NOMO-1 treated with dmso at 0.1 percent for 144 hours (cell line): ENCODE data around the gene HDAC7.

Experiments used
- DNase-seq: peaks from one replicate; lab custom pipeline; 2025; ENCODE audit not compliant: unreplicated experiment; lab: John Stamatoyannopoulos, UW

HDAC7 gene

GRCh38 chr12:47779943-47780504 is 39.7 kb downstream of the HDAC7 start:
- DNase-seq: no peak

DNA sequence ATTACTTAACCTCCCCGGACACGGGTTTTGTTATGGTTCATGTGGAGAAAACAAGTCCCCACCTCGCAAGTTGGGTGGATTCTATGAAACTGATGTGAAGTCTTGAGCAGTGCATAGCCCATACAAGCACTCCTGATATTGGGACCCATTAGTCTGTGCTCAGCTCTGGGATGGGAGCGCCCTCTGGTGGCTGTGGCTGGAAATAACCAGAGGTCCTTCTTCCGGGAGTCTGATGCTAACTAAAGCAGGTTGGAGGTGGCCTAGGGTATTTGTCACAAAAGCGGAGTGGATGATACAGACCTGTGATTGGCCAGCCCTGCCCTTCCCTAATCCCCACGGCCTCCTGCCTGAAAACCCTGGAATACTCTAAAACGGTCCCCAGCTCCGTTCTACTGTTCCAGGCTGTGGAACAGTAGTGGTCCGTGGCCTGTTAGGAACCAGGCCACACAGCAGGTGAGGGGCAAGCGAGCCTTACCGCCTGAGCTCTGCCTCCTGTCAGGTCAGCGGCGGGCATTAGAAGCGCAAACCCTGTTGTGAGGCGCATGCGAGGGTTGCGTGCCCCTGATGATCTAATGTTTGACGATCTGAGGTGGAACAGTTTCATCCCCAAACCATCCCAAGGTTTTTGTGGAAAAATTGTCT is 40.3 kb downstream of the HDAC7 start:
- peak; percentile 69 for DNase-seq

GRCh38 chr12:47778881-47779280 is 40.8 kb downstream of the HDAC7 start:
- no peak for DNase-seq

- no peak for DNase-seq
Measured at GRCh38 chr12:47777741-47778558, 41.8 kb downstream of the HDAC7 start.

DNA sequence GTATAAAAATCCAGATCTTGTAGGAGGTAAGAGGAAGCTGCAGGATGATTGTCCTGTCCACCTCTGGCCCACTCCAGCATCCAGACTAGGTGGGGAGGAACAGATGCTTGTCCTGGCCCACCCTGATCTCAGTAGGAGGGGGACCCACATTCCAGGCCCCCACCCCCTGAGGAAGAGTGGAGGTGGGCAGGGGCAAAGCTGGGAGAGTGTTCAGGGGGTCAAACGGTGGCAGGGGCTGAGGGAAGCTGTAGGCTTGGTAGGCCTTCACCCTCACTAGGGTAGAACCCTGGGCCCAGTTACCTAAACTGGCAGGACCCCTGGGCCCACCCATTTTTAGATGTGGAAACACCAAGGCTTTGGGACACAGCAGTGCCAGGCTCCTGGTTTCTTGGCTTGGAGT is 42.6 kb downstream of the HDAC7 start:
- DNase-seq: no peak

- DNase-seq: no peak
Measured at GRCh38 chr12:47776471-47777143, 43.1 kb downstream of the HDAC7 start.

DNA sequence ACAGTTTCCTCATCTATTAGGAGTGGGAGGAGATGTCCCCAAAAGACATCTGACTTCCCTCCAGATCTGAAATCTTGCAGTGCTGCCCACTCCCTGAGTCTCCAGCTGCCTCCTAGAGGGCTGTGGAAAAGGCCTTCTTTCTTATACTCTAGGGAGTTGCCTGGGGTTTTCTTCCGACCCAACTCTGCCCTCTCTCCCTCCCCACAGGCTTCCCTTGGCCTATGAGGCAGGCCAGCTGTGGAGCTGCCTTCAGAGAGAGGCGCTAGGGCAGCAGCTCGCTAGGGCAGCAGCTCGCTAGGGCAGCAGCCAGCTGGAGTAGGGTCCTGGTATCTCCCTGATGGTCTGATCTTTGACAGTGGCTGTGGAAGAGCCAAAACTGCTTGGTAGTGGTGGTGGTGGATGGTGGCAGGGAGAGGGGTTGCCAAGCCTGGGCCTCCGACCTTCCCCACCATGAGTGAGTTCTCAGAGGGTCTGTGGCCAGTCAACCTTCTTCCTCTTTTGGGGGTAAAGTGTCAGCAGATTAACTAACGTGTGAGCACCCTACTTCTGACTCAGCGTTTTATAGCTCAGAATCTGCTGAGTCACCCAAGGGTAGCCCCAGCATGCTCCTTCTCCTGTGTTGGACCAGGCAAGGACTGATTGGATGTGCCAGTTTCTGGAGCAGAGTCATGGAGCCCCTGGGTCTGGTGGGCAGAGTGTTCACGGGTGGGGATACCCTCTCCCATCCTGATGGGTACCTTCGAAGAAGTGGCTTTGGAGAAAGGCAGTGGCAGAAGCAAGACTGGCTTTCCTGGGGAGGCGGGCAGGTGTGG is 44.4 kb downstream of the HDAC7 start:
- DNase-seq: peak; percentile 68

GRCh38 chr12:47774663-47775062 is 45.0 kb downstream of the HDAC7 start:
- DNase-seq: no peak

- no peak for DNase-seq
Measured at GRCh38 chr12:47773858-47774580, 45.7 kb downstream of the HDAC7 start.

DNA sequence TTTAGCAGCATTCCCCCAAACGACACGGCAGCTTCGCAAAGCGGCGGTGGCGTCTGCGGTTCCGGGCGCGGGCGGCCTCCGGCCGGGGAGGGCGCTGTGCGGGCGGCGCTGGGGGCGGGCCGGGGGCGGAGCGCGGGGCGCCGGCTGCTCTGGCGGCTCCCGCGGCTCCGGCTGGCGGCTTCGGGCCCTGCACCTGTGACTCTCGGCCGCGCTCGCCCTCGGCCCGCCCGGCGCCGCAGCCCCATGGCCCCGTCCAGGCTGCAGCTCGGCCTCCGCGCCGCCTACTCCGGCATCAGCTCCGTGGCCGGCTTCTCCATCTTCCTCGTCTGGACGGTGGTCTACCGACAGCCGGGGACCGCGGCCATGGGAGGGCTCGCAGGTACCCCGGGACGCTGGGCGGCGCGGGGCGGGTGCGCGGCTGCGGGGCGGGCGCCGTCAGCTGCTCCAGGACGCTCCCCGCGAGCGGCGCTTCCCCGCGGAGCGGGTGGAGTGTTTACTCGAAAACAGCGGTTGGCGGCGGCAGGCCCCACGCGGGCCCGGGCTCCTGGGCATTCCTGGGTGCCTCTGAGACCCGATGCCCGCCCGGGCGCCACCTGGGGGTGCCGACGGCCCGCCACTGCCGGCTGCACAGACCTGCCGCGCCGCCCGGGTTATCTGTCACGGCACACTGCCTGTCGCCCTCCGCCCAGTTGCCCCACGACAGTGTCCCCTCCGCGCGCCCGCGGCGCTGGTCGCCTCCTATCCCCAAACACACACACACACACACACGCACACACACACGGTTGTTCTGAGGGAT is 46.4 kb downstream of the HDAC7 start, which contains the start of gene SLC48A1:
TSS of gene SLC48A1 (plus strand) at position 177 of the 796 bp plus-strand sequence. CDS start at position 244, 67 bp downstream.
- peak; percentile 33 for DNase-seq

DNA sequence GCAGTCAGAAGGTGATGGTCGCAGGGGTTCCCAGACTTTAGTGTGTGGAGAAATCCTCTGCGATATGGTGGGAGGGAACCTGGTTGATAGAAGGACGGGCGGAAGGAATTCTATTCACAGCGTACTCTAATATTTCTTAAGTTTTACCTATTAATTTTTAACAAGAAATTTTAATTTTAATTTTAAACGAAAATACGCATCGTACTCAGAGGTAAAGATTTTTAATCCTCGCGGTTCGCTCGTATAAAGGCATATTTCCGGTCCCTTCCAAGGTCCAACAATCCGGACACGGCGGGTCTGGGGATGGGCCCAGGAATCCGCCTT is 47.0 kb downstream of the HDAC7 start:
- DNase-seq: no peak

DNA sequence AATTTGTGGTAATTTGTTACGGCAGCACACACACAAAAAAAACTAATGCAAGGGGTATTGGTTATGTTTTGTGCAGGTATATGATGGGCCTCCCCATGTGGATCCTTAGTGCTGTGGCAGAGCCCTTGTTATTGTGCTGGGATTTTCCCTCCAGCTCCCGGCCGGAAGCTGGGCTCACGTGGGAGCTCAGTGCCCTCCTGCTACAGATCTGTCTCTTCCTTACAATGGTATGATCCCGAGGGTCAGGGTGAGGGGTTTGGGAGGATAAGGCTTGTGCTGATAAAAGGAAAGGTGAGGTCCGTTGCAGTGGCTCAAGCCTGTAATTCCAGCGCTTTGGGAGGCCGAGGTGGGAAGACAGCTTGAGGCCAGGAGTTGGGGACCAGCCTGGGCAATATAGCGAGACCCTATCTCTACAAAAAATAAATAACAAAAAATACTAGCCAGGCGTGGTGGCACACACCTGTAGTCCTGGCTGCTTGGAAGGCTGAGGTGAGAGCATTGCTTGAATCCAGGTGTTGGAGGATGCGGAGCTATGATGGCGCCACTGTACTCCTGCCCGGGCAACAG is 47.5 kb downstream of the HDAC7 start:
- no peak for DNase-seq

GRCh38 chr12:47771304-47771703 is 48.4 kb downstream of the HDAC7 start:
- no peak for DNase-seq

DNA sequence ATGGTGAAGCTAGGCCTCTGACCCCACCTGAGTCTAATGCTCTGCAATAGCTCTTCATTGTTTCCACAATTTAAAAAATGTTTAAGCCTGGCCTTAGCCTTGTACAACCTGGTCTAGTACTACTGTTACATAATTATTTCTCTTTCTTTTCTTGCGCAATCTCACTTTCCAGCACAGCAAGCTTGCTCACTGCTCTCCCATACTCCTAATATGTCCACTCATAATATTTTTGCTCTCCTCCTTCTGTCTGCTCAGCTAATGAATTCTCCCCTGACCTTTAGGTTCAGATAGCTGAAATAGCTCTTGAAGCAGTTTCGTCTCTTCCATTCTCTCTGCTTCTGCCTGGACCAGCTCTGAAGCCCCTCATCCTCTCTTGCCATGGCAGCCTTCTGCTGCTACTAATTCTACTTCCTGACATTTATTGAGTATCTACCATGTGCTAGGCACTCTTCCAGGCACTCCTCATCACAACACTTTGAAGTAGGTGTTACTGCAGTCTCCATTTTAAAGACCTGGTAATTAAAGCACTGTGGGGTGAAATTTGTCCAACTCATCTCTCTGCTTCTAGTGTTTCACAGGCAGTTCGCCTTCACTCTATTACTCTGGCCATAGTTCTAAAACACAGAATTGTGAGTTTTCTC is 49.5 kb downstream of the HDAC7 start:
- peak; percentile 60 for DNase-seq

DNA sequence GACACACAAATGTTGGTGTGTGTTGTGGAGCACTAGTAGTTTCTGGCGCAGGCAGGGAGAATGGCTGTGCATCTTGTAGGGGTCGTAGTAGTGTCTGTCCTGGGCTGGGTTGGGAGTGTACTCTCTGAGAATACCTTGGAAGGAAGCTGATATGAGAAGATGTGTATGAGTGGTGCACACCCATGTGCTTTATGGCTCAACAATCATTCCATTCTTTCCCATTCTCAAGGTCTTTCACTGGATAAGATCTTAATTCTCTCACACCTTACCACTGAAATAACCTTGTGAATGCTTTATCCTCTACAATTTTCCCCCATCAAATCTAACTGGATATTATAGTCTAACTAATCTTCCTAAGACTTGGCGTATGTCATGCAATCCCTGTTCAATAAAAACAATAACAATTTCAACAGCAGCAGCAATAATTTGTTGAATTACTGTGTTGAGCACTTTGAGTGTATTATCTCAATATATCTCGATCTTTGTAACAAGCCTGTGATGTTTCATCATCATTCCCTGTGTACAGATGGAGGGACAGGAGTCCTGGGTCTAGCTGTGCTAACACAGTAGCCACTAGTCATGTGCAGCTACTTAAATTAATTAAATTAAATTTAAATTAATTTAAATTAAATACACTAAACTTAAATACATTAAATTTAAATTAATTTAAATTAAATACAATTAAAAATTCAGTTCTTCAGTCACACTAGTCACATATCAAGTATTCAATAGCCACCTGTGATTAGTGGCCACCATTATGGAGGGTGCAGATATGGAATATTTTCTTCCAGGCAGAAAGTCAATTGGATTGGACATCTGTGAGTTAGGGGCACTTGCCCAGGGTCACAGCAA is 50.2 kb downstream of the HDAC7 start:
- no peak for DNase-seq

DNA sequence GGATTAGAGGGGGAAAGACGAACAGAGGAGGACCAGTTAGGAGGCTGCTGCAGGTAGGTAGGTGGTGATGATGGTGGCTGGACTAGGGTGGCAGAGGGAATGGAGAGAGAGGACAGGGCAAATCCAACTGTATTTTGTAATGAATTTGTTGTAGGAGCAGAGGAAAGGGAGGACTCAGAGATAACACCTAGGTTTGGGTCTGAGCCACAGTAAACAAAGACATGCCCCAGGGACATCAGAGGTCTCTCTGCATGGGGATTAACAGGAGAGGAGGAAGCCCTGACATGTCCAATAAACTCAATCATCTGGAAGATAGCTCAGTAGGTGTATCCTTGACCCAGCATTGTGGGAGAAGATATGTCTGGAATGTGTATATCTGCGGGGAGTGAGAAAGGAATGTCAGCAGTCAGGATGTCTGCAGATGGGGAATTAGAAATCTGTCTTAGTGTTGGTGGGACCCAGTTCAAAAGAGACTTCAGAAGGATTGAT is 51.3 kb downstream of the HDAC7 start:
- no peak for DNase-seq

DNA sequence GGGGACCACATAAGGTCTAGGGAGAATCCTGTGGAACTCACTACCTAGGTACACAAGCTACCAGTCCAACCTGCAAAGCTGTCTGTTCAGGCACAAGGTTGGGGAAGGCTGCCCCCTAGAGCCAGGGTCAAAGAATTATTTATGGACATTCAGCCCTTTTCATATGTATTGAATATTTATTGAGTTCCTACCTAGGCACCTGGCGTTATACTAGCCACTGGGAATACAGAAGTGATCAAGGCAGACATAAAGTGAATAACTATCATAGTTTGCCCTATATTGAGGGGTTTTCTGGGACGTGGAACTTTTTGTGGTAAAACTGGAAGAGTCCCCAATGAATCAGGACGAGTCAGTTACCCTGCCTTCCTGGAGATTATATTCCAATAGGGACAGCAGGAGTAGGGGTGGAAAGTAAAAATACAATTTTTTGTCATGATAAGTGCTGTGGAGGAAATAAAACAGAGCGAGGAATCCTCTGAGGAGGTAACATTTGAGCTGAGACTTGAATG is 52.4 kb downstream of the HDAC7 start:
- peak; percentile 20 for DNase-seq
